Transverse colon (tissue), 4 donors: Measurements from ENCODE around the gene SRMS.

Experiments
- CTCF ChIP-seq, 5 experiments: fragments of 200-600 bp in 3 of 5; fragments of 450-650 bp in 2 of 5; sonication (generic) in 3 of 5; IDR thresholded peaks; 1 replicate in 2 of 5; 2 replicates in 3 of 5; pipeline ENCODE4 v1.5.1; 2016 to 2017; ENCODE audit warnings: antibody characterized with exemption in 5 of 5, inconsistent platforms in 3 of 5, mild to moderate bottlenecking in 2 of 5, moderate library complexity in 1 of 5
- EP300 ChIP-seq: sonication (generic); formaldehyde crosslinking; IDR thresholded peaks from one replicate; pipeline ENCODE4 v1.6.1; 2017; ENCODE audit warnings: antibody characterized with exemption, low read depth
- POLR2A ChIP-seq: fragments of 450-650 bp; IDR thresholded peaks from one replicate; pipeline ENCODE4 v1.6.1; 2016; ENCODE audit warnings: antibody characterized with exemption, mild to moderate bottlenecking, moderate library complexity
- POLR2AphosphoS5 ChIP-seq, 3 donors: sonication (generic); formaldehyde crosslinking; IDR thresholded peaks; one replicate each; pipeline ENCODE4 v1.6.1; 2016; ENCODE audit warnings: antibody characterized with exemption in 3 of 3

DNA sequence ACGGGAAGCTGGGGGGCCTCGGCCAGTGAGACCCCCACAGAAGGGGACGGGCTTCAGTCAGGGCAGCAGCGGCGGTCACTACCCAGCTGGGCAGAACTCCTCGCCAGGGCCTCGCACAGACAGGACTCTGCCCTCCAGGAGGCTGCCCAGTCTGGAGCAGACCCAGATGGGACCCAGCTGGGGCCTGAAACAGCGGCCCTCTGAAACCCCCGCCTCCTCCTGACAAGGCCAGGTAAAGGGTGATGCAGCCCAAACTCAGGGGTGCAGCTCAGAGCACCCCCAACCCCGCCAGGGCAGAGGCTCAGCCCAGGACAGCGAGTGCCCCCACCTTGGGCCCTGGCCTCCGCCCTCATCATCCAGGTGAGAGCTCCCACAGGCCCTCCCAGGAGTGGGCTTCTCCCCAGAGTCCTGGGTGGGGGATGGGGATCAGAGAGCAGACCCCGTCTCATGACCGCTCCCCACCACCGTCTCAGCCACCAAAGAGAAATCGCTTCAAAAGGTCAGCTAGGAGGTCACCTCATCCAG is 50.9 kb downstream of the SRMS start:
- TF ChIP-seq POLR2AphosphoS5 (IDR thresholded peaks at IDR 0.05) (no peak), CTCF (IDR thresholded peaks at IDR 0.05) (no peak), POLR2A (no peak), EP300 (no peak)
